Measurements from ENCODE around the gene LY6G6F. TPM values are rescaled to one million over a fixed set of nuclear protein-coding genes. Genes with fewer than 3 reads are reported as not detected.

LY6G6F gene, protein sequence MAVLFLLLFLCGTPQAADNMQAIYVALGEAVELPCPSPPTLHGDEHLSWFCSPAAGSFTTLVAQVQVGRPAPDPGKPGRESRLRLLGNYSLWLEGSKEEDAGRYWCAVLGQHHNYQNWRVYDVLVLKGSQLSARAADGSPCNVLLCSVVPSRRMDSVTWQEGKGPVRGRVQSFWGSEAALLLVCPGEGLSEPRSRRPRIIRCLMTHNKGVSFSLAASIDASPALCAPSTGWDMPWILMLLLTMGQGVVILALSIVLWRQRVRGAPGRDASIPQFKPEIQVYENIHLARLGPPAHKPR
- not detected in 5 replicates for total RNA-seq (2022; extraction: Qiagen RNA extraction)

DNA sequence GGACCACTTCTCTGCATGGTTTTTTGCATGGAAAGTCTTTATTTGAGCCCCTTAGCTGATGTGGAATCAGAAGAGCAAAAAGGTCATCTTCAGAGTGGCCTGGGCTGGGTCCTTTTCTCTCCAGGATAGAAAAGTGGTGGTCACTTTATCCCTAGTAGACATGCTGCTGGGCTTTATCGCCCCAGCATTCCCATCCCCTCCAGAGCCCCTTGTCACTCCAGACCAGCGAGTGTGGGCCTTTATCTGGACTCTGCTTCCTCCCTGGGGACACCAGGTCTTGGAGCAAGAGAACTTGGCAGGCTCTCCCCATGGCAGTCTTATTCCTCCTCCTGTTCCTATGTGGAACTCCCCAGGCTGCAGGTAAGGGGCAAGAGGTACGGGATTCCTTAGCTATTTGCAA lies at the start of gene LY6G6F:
Gene LY6G6F (plus strand): TSS at position 268 of the 400 bp plus-strand sequence. CDS start 41 bp downstream, at position 309.

DNA sequence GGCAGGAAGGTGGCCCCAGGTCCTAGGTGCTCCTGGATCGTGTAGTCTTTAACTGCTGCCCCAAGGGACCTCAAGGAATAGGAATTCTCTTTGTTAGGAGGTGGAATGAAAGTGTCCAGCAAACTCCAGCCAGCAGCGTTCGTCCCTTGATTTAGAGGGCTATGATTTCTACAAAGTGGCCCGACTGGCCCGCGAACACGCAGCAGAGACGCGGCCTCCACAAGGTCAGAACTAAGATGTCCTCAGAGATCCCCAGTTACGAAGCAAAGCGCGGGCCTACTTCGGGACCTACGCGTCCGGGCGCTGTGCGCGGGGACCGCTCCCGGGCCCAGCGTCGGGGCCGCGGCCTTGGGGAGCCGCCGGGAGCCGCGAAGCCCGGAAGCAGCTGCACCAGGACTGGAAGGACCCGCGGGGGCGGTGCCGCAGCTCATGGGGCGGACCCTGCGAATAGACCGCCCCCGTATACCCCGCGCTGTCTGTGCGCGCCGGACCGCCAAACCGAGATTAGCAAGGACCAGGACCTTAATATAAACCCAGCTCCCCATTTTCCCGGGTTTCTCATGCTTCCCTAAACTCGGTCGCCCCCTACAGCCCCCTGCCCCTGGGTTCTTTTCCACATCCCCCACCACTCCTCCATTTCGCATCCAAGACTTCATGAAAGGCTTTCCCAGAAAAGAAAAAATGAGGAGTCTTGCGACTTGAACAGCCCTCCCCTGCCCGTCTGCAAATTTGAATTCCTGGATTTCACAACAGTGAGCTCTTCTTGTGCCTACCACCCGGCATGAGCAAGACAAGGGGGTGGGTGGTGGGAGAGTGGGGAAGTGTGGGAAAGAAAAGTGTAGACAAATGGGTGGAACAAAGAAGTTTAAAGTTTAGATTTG lies 46.0 kb upstream of the LY6G6F start, which contains the start of gene C6orf47:
Gene C6orf47 (minus strand): TSS at position 398 of the 881 bp plus-strand sequence. CDS start 831 bp downstream, outside the sequence.

DNA sequence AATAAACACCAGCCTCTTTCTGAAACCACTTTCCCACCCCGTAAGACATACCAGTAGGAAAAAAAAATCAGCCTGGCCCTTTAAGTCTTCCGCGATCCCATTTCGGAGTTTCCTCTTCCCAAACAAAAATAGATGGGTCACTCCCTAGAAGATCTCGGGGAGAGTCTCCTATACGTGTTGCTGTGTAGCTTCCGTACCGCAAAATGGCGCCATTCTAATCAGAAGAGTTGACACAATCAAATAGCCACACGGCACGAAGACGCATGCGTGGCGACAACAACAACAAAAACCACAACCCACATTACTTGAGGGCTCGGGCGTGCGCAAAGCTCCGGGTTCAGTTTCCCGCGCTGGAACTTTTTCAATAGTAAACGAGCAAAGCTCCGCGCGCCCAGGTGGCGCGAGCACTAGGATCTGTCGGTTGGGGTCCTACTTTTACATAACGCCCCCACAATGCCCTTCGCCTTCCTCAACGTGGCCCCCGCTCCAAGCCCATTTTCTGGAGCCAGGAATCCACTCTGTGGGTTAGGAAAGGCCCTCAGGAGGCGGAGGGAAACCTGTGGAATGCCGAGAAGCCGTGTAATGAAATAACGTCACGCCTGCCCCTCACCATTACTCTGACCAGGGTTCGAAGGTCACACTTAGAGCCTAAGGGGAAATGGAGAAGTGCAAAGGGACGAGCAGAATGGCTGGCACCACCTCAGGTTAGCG lies 41.7 kb upstream of the LY6G6F start, which contains the start of gene GPANK1:
Gene GPANK1 (minus strand): TSS at position 208 of the 711 bp plus-strand sequence. CDS start 519 bp downstream, outside the sequence.

DNA sequence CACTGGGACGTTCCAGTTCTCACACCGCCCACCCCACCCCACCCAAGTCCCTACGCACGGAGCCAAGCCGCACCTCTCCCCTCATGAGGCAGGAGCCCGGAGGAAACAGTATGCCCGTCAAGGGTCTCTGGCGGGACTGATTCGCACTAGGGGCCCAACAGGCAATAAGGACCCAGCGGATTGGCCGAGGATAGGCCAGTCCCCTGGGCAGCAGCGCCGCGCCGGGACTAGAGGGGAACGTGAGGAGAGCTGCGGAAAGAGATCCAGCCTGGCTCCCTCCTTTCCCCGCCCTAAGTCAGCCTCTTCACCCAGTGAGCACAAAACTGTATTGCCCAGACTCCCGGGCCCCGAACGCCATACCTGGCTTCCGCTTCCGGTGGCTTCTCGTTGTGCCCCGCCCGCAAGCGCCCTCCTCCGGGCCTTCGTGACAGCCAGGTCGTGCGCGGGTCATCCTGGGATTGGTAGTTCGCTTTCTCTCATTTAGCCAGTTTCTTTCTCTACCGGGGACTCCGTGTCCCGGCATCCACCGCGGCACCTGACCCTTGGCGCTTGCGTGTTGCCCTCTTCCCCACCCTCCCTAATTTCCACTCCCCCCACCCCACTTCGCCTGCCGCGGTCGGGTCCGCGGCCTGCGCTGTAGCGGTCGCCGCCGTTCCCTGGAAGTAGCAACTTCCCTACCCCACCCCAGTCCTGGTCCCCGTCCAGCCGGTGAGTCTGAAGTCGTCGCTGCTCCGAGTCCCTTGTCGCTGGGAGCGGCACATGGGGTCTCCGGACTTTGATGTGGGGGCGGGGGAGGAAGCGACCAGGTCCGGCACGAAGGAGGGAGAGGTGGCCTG lies 40.9 kb upstream of the LY6G6F start, which contains the start of gene CSNK2B:
Gene CSNK2B (plus strand): TSS at position 580 of the 836 bp plus-strand sequence. CDS start 752 bp downstream, outside the sequence.

DNA sequence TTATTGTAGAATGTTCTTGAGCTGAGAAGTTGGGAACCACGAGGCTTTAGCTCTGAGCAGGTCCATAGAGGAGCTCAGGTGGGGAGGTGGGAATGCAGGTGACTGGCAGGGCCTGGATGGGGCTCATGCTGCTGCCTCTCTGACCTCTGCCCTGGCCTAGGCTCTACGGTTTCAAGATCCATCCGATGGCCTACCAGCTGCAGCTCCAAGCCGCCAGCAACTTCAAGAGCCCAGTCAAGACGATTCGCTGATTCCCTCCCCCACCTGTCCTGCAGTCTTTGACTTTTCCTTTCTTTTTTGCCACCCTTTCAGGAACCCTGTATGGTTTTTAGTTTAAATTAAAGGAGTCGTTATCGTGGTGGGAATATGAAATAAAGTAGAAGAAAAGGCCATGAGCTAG lies 37.0 kb upstream of the LY6G6F start, which contains the start of gene LY6G5B:
Gene LY6G5B (plus strand): TSS at position 301 of the 400 bp plus-strand sequence. CDS start 975 bp downstream, outside the sequence.

DNA sequence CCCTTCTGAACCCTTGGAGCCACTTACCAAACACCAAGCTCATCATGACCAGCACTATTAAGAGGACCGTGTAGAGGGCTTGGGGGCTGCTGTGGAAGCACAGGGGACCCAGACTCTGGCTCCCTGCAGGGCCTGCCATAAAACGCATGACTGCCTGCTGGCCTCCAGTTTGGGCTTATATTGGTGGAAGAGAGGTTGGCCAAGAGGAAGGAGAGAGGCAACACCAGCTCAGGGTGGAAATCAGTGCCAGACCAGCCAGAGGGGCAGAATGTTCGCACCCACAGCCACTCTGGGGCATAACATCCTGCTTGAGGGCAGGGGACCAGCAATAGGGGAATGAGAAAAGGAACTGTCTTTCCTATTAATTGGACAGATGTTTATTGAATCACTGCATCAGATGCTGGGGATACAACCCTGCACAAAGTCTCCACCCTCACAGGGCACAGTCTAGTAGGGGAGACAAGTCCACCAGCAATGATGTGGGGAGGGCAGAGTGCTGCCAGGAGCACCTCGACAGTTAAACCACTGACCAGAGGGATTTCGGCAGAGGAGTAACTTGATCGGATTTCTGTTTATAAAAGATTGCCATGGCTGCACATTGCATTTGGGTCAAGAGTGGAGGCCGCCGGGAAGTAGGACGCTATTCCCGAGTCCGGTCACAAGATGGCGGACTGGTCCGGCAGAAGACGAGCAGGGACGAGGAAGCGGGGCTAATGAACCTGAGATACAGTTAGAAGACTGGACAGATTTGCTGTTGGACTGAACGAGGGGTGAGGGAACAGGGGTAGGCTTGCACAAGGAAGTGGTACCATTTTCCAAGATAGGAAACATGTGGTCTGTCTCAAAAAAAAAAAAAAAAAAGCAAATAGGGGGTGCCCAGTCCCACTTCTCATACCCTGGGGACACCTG lies 26.2 kb upstream of the LY6G6F start, which contains the start of gene LY6G5C:
Gene LY6G5C (minus strand): TSS at position 842 of the 909 bp plus-strand sequence. CDS start 694 bp downstream, at position 148.

DNA sequence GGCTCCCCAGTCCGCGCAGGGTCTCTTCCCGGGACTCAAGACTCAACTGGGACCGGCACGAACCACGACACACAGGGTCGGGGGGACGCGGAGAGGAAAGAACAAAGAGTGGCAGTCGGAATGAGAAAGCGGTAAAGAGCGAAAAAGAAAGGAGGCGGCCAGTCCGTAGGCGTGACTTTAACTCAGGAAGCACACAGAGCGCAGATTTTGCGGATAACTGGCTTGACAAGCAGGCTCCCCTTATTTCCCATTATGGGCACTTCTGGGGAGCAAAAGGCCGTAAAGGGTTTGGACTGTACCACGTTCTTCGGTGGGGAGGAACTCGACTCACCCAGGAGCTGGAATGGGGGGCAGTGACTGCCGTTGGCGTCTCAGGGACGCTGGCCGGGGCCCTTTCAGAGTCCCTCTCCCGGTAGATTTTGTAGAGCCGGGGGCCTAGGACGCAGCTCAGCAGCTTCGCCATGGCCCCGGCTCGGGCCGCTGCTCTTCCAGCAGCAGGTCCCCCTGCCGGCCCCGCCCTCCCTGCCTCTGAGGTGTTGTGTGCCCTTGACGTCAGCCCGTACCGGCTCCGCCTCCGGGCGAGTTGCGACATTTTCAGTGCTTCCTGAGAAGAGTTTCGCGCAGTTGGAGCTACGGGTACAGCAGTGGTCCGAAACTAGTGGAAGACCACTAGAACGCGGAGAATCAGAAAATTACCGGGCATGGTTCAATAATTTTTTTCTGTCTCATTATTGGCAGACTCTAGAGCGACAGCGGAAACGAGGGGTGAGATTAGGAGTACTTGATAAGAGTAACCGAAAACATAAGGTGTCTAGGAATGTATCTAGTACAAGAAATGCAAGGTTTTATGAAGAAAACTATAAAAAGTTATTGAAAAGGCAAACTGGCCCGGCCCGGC lies 3.6 kb upstream of the LY6G6F start, which contains the start of gene ABHD16A:
Gene ABHD16A (minus strand): TSS at position 506 of the 898 bp plus-strand sequence. CDS start 43 bp downstream, at position 463.

DNA sequence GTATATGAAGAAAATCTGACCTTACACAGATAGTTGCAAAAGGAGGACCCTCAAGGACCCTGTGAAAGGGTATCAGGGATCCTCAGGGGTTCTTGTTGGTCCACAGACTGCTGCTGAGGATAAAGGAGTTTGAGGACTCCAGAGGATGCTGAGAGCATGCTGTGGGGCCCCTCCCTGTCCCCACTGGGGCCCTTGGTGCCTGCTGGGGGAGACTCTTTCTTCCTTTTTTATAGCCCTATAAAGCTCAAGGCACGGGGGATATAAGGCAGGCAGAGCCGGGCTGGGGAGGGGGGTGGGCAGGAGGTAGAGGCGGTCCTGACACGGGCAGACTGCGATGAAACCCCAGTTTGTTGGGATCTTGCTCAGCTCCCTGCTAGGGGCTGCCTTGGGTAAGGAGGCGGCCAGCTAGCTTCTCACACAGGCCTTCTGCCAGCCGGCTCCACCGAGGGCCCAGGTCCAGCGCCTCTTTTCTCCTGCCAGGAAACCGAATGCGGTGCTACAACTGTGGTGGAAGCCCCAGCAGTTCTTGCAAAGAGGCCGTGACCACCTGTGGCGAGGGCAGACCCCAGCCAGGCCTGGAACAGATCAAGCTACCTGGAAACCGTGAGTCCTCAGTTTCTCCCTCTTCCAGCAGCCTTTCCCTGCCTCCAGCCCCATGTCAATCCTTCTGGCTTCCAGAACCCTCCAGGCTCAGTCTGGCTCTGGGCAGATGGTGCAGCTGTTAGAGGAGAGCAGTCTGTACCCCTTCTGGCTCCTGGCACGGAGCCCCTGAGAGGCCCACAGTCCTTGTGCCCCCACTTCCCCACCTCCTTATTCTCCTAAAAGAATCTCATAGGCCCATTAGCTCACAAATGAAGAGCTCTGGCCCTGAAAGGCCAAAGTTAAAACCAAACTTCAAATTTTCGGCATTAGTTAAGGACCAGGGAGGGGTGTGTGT lies 8.6 kb downstream of the LY6G6F start, which contains the start of gene LY6G6D:
Gene LY6G6D (plus strand): TSS at position 327 of the 937 bp plus-strand sequence. CDS start 8 bp downstream, at position 335.

DNA sequence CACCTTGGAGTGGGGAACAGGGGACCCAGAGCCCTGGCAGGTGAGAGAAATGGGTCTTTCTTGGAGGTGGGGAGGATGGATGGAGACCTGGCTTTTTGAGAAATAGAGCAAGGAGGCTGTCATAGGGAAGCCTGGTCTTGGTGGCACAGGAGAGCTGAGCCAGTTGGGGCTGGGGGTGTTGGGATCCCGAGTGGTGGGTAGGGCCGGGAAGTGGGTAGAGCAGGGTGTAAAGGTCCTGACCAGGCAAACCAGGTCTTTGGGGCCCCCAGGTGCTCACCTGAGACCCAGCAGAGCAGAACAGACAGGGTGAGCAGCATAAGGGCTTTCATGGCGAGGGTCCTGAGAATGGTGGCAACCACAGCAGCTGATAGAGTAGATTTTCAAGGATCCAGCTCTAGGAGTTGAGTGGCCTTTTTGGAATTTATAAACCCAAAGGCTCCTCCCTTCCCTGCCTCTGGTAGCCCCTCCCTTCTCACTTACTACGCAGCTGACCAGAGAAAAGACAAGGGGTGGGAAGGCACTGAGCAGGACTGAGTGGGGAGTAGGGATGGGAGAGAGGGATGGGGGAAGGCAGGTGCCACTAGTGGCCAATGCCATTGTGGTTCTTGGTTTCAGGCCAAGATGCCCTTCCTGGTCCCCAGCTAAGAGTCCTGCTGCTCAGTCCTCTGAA lies 14.8 kb downstream of the LY6G6F start, which contains the start of gene LY6G6C:
Gene LY6G6C (minus strand): TSS at position 396 of the 670 bp plus-strand sequence. CDS start 67 bp downstream, at position 329.

DNA sequence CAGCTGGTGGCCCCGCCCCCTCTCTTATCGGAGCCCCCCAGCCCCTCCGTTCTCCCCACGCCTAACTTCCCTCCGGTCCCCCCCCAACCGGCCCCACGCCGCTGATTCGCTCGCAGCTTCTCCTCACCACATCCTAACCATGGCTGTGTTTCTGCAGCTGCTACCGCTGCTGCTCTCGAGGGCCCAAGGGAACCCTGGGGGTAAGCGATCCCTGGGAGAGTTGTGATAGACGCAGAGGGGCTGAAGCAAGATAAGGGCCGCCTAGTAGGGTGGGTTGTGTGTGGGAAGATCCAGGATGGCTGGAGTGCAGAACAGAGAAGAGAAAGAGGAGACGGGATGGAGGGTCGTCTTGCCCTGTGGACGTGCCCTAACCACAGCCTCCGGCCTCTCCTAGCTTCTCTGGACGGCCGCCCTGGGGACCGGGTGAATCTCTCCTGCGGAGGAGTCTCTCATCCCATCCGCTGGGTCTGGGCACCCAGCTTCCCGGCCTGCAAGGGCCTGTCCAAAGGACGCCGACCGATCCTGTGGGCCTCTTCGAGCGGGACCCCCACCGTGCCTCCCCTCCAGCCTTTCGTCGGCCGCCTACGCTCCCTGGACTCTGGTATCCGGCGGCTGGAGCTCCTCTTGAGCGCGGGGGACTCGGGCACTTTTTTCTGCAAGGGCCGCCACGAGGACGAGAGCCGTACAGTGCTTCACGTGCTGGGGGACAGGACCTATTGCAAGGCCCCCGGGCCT lies 16.7 kb downstream of the LY6G6F start, which contains the start of gene MPIG6B:
Gene MPIG6B (plus strand): TSS at position 129 of the 735 bp plus-strand sequence. CDS start 11 bp downstream, at position 140.

DNA sequence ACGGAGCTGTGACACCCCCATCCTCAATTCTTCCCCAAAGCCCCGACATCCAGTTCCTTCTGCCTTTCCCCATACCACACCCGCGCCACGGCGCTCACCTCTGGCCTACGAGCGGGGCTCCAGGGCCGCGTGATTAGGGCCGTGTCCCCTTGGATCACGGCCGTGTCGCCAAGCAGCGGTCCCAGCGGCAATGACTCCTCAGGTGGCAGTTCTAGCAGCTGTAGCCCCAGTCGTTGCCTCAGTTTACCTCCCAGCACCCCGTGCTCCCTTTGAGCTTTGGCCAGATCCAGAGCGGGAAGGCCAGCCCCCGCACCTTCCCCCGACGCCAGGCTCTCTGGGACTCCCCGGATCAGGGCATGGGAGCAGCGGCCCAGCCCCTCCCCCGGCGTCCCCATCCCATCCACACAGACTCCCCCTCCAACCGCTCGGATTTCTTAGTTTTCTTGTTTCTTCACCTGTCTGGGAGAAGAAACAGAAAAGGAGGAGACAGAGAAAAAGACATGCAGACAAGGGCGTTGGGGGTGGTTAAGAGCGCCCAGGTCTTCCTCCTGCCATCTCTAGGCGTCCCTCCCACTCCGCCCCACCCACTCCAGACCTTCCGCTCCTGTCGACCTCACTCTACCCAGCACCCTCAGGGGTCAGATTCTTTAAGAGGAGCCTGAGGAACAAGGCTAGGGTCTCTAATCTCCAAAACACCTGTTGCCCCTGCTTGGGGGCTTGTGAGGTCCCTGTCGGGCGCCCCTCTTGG lies 22.3 kb downstream of the LY6G6F start, which contains the start of gene DDAH2:
Gene DDAH2 (minus strand): TSS at position 533 of the 748 bp plus-strand sequence. CDS start 138 bp downstream, at position 395.

DNA sequence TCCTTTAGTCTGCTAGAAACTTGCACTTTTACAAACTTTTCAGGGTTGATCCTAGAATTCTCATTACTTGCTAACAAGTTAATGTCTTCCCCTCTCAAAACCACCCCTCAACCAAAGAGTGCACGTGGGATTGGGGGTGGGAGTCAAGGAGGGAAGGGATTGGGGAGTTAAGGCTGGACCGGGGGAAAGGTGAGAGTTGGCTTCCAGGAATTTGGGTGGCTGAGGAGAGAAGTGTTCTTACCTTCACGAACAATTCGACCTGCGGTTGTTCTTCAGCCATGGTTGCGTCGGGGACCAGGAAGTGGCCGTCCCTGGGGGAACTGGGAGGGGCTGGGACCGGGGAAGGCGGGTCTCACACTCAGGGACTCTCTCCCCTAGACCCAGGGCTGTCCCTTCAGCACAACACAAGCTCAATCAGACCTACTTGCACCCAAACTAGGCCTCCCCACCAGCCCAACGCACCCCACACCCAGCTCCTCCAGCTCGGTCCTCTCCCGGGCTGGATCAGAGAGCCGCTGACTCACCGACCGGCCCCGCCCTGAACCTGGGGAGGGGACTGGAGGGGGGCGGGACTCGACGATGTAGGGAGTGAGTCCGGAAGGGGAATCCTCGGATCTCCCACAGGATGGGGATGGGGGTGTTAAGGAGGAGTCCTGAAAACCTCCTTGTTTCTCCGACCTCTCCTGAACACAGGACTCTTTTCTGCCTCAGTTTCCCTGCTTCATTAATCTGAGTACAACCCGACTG lies 29.5 kb downstream of the LY6G6F start, which contains the start of gene CLIC1:
Gene CLIC1 (minus strand): TSS at position 510 of the 747 bp plus-strand sequence. CDS start 230 bp downstream, at position 280.

DNA sequence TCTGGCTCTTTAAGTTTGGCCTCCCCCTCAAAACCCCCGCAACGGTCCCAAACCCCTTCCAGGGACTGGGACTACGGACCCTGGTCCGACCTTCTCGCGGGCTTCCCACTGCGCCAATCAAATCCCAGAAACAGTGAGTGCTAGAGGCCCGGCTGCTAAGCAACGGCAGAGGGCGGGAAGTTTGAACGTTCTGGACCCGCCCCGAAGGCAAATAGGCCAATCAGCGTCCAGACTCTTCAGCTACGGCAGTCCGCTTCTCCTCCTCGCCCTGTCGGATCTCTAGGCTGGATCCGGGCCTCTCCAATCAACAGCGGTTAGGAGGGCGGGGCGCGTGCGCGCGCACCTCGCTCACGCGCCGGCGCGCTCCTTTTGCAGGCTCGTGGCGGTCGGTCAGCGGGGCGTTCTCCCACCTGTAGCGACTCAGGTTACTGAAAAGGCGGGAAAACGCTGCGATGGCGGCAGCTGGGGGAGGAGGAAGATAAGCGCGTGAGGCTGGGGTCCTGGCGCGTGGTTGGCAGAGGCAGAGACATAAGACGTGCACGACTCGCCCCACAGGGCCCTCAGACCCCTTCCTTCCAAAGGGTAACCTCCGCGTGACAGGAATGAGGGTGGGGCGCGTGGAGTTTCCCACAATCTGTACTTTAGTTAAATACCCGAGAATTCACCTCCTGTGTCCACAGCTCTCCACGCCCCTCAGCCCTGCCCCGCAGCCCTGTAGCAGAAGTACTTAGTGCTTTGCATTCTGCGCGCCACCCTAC lies 33.2 kb downstream of the LY6G6F start, which contains the start of gene MSH5:
Gene MSH5 (plus strand): TSS at position 367 of the 758 bp plus-strand sequence. CDS start 462 bp downstream, outside the sequence.

Data from A549 treated with CORT108297 at 1 μM for 4 hours (cell line).